Measurements from ENCODE around the gene SEMA3A.

GRCh38 chr7:83985821-83986220, 208.8 kb downstream of the SEMA3A start:
- TF ChIP-seq TSHZ2 (CRISPR knock-in tag; IDR thresholded peaks at IDR 0.05) (no peak), ZFP3 (CRISPR knock-in tag; IDR thresholded peaks at IDR 0.05) (no peak), ARNTL (CRISPR knock-in tag; IDR thresholded peaks at IDR 0.05; ENCODE audit: borderline replicate concordance, low read depth) (no peak), ZC3H10 (CRISPR knock-in tag; IDR thresholded peaks at IDR 0.05) (no peak), OSR1 (CRISPR knock-in tag; IDR thresholded peaks at IDR 0.05) (no peak), POU6F1 (CRISPR knock-in tag; IDR thresholded peaks at IDR 0.05; ENCODE audit: borderline replicate concordance, low read depth) (no peak), PATZ1 (CRISPR knock-in tag; IDR thresholded peaks at IDR 0.05; ENCODE audit: borderline replicate concordance) (no peak), ZNF565 (CRISPR knock-in tag; conservative IDR thresholded peaks at IDR 0.05; ENCODE audit: low read depth) (no peak), CSDC2 (CRISPR knock-in tag; IDR thresholded peaks at IDR 0.05) (no peak), ISL1 (CRISPR knock-in tag; IDR thresholded peaks at IDR 0.05) (no peak), ESRRG (CRISPR knock-in tag; IDR thresholded peaks at IDR 0.05) (no peak)
